Left lung (tissue), 10 donors: Measurements from ENCODE around the gene TAS1R3. TPM values are rescaled to one million over a fixed set of nuclear protein-coding genes. Genes with fewer than 3 reads are reported as not detected.

Source experiments
- ATAC-seq: fragments of 200-7000 bp; cut with Tn5 transposase; one replicate; pipeline ENCODE4 v1.9.1; 2020; ENCODE audit warnings: moderate library complexity
- DNase-seq, 4 donors: peaks; one replicate each; pipeline ENCODE4 v3.0.0-alpha.2; 2013 to 2020
- H3K27ac ChIP-seq, 2 donors: fragments of 200-600 bp; sonication (generic) in 1 of 2; one replicate each; pipeline versions ENCODE4 v1.5.0 to v1.8.0; 2020 to 2021
- H3K27me3 ChIP-seq, 2 donors: fragments of 200-600 bp; sonication (generic) in 1 of 2; one replicate each; pipeline versions ENCODE4 v1.5.0 to v1.8.0; 2020 to 2021
- H3K36me3 ChIP-seq, 2 donors: fragments of 200-600 bp; sonication (generic) in 1 of 2; one replicate each; pipeline versions ENCODE4 v1.5.0 to v1.8.0; 2020 to 2021
- H3K4me1 ChIP-seq, 2 donors: fragments of 200-600 bp; one replicate each; pipeline ENCODE4 v1.8.0; 2021
- H3K4me3 ChIP-seq, 2 donors: fragments of 200-600 bp; sonication (generic) in 1 of 2; one replicate each; pipeline versions ENCODE4 v1.5.0 to v1.8.0; 2020 to 2021; ENCODE audit warnings: mild to moderate bottlenecking in 1 of 2
- H3K9me3 ChIP-seq, 2 donors: fragments of 200-600 bp; sonication (generic) in 1 of 2; one replicate each; pipeline versions ENCODE4 v1.5.0 to v1.8.0; 2020 to 2021
- intact Hi-C, 2 donors: fragments of 100-400 bp; cut with DNase I; formaldehyde crosslinking; loops; one replicate each; pipeline versions ENCODE4 v1.11.2 to v1.14.2; 2022
- polyA plus RNA-seq, 6 donors: library from polyadenylated mRNA; unstranded; fragments of 120-200 nt; gene quantifications; one replicate each; pipeline ENCODE4 v1.2.1, GENCODE V29; 2013; ENCODE audit not compliant: insufficient read length in 6 of 6
- total RNA-seq, 2 donors: library from RNA; stranded (reverse); fragmentation: NEBNext Ultra II Directional; extraction: Animal tissue kit (Norgen Biotek cat#: 25700); gene quantifications; one replicate each; pipeline ENCODE4 v1.2.1, GENCODE V29; 2021
- TF ChIP-seq, protein P1 (sequence below), 2 donors: fragments of 200-600 bp; sonication (generic) in 1 of 2; IDR thresholded peaks; one replicate each; pipeline versions ENCODE4 v1.5.0 to v1.8.0; 2021; ENCODE audit warnings: antibody characterized with exemption in 2 of 2
- donor health status: DM: no; HTN: yes; CAD: no.
- donor health status: DM: no; HTN: no; CAD: no.

The TAS1R3 gene
- total and polyA plus RNA-seq, 8 donors, result 0.20 to 0.75 (median 0.34) TPM

DNA sequence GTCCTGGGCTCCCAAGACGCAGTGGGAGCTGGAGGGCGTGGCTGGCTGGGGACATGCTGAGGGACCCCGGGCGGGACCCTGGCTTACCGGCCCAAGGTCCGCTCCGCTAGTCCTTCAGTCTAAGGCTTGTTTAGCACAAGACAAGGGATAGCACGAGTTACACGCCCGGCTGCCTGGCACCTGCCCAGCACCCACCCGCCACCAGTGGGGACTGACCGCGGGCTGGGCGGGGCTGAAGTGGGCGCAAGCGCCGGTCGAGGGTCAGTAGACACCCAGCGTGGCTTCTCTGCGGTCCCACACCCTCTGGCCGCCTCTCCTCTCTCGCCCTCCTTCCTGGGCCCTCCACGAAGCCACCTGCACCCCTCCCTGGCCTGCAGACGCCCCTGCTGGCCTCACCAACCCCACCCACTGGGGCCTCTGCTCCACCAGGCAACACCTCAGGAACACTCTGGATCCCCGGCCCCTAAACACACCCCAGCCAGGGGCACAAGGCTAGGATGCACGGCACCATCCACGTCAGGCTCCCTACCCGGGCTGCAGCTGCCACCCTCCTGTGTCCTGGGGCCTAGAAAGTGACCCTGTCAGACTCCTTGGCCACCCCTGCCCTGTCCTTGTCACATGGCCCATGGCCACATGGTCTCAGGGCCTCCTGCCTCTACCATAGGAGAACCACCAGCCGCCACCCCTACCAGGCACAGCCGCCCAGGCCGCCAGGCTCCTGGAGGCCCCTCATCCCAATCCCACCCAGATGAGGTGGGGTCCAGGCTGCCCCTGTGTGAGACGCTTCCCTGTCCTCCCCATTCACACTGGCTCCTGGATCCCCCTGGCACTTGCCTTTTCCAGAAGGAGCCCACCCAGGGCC lies 6.1 kb downstream of the TAS1R3 start:
- Histone ChIP-seq H3K9me3 (no peaks in the 10 kb centered on the region), H3K4me1 (no peaks in the 10 kb centered on the region), H3K36me3 (peaks cover 0 to 66% of the 10 kb centered on the region in 2 donors), H3K27me3 (no peaks in the 10 kb centered on the region), H3K27ac (no peak overlapping the region), H3K4me3 (no peak overlapping the region)
- intact Hi-C loops, result no loop called here
- no peak for DNase-seq
- TF ChIP-seq, protein P1, sequence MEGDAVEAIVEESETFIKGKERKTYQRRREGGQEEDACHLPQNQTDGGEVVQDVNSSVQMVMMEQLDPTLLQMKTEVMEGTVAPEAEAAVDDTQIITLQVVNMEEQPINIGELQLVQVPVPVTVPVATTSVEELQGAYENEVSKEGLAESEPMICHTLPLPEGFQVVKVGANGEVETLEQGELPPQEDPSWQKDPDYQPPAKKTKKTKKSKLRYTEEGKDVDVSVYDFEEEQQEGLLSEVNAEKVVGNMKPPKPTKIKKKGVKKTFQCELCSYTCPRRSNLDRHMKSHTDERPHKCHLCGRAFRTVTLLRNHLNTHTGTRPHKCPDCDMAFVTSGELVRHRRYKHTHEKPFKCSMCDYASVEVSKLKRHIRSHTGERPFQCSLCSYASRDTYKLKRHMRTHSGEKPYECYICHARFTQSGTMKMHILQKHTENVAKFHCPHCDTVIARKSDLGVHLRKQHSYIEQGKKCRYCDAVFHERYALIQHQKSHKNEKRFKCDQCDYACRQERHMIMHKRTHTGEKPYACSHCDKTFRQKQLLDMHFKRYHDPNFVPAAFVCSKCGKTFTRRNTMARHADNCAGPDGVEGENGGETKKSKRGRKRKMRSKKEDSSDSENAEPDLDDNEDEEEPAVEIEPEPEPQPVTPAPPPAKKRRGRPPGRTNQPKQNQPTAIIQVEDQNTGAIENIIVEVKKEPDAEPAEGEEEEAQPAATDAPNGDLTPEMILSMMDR (IDR thresholded peaks at IDR 0.05), result no peak
- no peak for ATAC-seq

DNA sequence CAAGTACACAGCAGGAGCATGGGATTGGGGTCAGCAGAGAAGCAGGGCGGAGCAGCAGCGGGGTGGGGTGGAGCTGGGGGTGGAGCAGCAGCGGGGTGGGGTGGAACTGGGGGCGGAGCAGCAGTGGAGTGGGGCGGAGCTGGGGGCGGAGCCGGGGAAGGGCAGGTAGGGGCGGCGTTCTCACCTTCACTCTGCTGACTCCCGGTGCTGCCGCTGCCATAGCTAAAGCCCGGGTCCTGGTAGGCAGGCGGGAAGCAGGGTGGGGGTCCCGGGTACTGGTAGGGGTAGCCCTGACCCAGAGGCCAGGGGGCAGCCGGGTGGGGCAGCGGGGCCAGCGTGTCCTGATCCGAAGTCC lies 6.7 kb downstream of the TAS1R3 start:
- no peaks in the 10 kb centered on the region for H3K9me3 ChIP-seq
- no peaks in the 10 kb centered on the region for H3K4me1 ChIP-seq
- peaks cover 0 to 67% of the 10 kb centered on the region in 2 donors for H3K36me3 ChIP-seq
- TF ChIP-seq, protein P1 (IDR thresholded peaks at IDR 0.05), result no peak
- H3K4me3 ChIP-seq, result no peak overlapping the region
- DNase-seq (no peak), ATAC-seq (peak; percentile 16)
- H3K27ac ChIP-seq, result no peak overlapping the region
- intact Hi-C loops, result no loop called here
- H3K27me3 ChIP-seq, result no peaks in the 10 kb centered on the region

DNA sequence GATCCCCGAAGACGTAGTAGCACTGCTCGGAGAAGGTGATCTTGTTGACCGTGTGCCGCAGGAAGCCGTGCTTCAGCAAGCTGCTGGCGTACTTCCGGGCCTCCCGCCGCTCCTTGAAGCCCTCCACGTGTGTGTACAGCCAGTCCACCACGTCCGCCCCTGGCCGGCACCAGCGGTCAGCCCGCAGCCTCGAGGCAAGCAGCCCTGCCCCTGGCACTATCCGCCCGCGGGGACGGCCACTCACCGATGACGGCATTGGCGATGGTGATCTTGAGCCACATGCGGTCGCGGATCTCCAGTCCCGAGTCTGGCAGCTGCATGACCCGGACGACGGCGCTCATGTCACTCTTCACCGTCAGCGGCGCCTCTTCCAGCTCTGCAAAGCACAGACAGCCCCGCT lies 7.2 kb downstream of the TAS1R3 start:
- Histone ChIP-seq H3K27ac (no peak overlapping the region), H3K36me3 (peaks cover 0 to 67% of the 10 kb centered on the region in 2 donors), H3K27me3 (no peaks in the 10 kb centered on the region), H3K9me3 (no peaks in the 10 kb centered on the region), H3K4me3 (no peak overlapping the region), H3K4me1 (no peaks in the 10 kb centered on the region)
- ATAC-seq, result no peak
- TF ChIP-seq, protein P1 (IDR thresholded peaks at IDR 0.05), result no peak
- intact Hi-C loops, result no loop called here
- DNase-seq, result no peak

DNA sequence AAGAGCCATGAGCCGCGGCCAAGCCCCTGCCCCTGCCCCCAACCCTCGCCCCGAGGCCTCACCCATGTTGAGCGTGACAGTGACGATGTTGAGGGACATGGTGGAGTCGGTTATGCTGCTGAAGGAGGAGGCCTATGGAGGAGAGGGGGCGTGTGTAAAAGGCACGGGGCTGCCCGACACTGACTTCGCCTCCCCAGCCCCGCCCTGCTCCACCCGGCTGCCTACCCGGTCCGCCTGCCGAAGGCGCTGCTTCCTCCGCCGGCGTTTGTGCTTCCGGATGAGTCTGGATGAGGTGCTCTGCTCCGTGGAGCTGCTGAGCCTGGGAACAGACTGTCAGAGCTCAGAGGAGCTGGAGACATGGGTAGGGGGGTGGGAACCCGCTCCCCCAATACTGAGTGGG lies 9.1 kb downstream of the TAS1R3 start:
- Histone ChIP-seq H3K9me3 (no peaks in the 10 kb centered on the region), H3K27ac (no peak overlapping the region), H3K4me1 (peaks cover 1 to 14% of the 10 kb centered on the region in 2 donors), H3K36me3 (peaks cover 0 to 65% of the 10 kb centered on the region in 2 donors), H3K4me3 (no peak overlapping the region), H3K27me3 (no peaks in the 10 kb centered on the region)
- TF ChIP-seq, protein P1 (IDR thresholded peaks at IDR 0.05), result no peak
- no peak for DNase-seq
- intact Hi-C loops, result no loop called here
- no peak for ATAC-seq

DNA sequence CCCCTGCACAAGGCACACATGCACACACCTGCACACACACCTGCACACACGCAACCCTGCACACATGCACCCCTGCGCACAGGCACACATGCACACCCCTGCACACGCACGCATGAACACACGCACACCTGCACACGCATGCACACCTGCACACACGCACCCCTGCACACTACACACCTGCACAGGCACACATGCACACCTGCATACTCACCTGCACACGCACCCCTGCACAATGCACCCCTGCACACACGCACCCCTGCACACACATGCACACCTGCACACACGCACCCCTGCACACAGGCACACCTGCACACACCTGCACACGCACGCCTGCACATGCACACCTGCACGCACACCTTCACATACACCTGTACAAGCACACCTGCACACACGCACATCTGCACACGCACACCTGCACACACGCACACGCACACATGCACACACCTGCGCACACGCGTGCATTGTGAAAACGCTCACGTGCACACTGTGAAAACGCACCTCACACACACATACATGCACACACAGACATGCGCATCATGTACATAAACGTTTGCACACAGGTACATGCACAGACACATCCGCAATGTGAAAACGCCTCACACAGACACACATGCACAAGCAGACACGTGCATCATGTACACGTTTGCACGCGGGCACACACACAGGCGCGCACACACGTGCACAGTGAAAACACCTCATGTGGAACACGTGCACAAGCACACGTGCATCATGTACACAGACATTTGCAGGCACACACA lies 9.9 kb downstream of the TAS1R3 start:
- DNase-seq (no peak), ATAC-seq (no peak)
- TF ChIP-seq, protein P1 (IDR thresholded peaks at IDR 0.05), result no peak
- no peak overlapping the region for H3K27ac ChIP-seq
- H3K36me3 ChIP-seq, result peaks cover 0 to 57% of the 10 kb centered on the region in 2 donors
- intact Hi-C loops, result no loop called here
- no peaks in the 10 kb centered on the region for H3K9me3 ChIP-seq
- no peaks in the 10 kb centered on the region for H3K27me3 ChIP-seq
- H3K4me1 ChIP-seq, result peaks cover 8 to 22% of the 10 kb centered on the region in 2 donors
- H3K4me3 ChIP-seq, result no peak overlapping the region
